Thoracic aorta (tissue), 2 donors: ENCODE measurements around the gene RORC. TPM values are rescaled to one million over a fixed set of nuclear protein-coding genes. Genes with fewer than 3 reads are reported as not detected.

Experiments
- ATAC-seq: fragments of 150-250 bp; one replicate; pipeline ENCODE4 v1.8.0; 2017; ENCODE audit warnings: low read depth; ENCODE audit not compliant: insufficient number of reproducible peaks, low FRiP score
- DNase-seq: peaks from one replicate; pipeline ENCODE4 v3.0.0-alpha.2; 2020; ENCODE audit warnings: low spot score
- H3K27ac ChIP-seq, 2 donors: fragments of 200-600 bp; sonication (generic); 1 replicate in 1 of 2; 2 replicates in 1 of 2; pipeline ENCODE4 v1.5.1; 2016; ENCODE audit warnings: mild to moderate bottlenecking in 2 of 2, moderate library complexity in 2 of 2
- H3K27me3 ChIP-seq: fragments of 200-600 bp; sonication (generic); replicated peaks from 2 replicates; pipeline ENCODE4 v1.6.0; 2016; ENCODE audit warnings: mild to moderate bottlenecking; ENCODE audit not compliant: insufficient read depth
- H3K36me3 ChIP-seq: fragments of 200-600 bp; sonication (generic); one replicate; pipeline ENCODE4 v1.5.1; 2016
- H3K4me1 ChIP-seq, 2 donors: fragments of 200-600 bp; sonication (generic); 1 replicate in 1 of 2; 2 replicates in 1 of 2; pipeline versions ENCODE4 v1.5.1 to v1.6.0; 2016; ENCODE audit warnings: low read depth in 2 of 2, mild to moderate bottlenecking in 1 of 2; ENCODE audit not compliant: control insufficient read depth in 1 of 2
- H3K4me3 ChIP-seq: fragments of 200-600 bp; sonication (generic); 2 replicates; pipeline ENCODE4 v1.5.1; 2016; ENCODE audit warnings: mild to moderate bottlenecking
- H3K9me3 ChIP-seq: fragments of 200-600 bp; sonication (generic); 2 replicates; pipeline ENCODE4 v1.5.1; 2016
- total RNA-seq, 2 donors: library from RNA; depleted of rRNA; stranded (reverse); fragments of >200 nt; gene quantifications; one replicate each; pipeline versions ENCODE4 v1.1.0 to v1.2.3, GENCODE V29; 2016
- TF ChIP-seq, protein P1 (sequence below): fragments of 200-600 bp; sonication (generic); IDR thresholded peaks from one replicate; pipeline ENCODE4 v1.5.1; 2019; ENCODE audit warnings: antibody characterized with exemption

RORC gene
- total RNA-seq, 2 donors from 2014 or later, result not detected

DNA sequence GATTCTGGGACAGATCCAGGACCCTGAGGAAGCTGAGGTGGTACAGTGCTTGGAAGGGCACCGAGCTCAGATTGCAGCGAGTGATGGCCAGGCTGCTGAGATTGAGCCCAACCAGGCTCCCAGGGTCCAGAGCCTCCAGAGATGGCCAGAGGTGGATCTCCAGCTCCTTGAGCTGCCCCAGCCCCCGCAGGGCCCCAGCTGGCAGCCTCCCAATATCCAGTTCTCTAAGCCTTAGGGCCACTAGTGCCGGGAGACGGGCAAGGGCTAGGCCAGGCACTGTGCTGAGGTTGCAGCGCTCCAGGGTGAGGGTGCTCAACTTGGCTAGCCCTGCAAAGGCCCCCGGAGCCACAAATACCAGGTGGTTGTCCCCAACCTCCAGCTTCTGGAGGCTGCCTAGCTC lies 29.8 kb downstream of the RORC start:
- Histone ChIP-seq H3K4me1 (no peaks in the 10 kb centered on the region), H3K9me3 (no peaks in the 10 kb centered on the region), H3K27ac (no peak overlapping the region), H3K27me3 (no peaks in the 10 kb centered on the region), H3K36me3 (no peaks in the 10 kb centered on the region), H3K4me3 (no peak overlapping the region)
- ATAC-seq (no peak), DNase-seq (no peak)
- TF ChIP-seq, protein P1, sequence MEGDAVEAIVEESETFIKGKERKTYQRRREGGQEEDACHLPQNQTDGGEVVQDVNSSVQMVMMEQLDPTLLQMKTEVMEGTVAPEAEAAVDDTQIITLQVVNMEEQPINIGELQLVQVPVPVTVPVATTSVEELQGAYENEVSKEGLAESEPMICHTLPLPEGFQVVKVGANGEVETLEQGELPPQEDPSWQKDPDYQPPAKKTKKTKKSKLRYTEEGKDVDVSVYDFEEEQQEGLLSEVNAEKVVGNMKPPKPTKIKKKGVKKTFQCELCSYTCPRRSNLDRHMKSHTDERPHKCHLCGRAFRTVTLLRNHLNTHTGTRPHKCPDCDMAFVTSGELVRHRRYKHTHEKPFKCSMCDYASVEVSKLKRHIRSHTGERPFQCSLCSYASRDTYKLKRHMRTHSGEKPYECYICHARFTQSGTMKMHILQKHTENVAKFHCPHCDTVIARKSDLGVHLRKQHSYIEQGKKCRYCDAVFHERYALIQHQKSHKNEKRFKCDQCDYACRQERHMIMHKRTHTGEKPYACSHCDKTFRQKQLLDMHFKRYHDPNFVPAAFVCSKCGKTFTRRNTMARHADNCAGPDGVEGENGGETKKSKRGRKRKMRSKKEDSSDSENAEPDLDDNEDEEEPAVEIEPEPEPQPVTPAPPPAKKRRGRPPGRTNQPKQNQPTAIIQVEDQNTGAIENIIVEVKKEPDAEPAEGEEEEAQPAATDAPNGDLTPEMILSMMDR, result no peak

DNA sequence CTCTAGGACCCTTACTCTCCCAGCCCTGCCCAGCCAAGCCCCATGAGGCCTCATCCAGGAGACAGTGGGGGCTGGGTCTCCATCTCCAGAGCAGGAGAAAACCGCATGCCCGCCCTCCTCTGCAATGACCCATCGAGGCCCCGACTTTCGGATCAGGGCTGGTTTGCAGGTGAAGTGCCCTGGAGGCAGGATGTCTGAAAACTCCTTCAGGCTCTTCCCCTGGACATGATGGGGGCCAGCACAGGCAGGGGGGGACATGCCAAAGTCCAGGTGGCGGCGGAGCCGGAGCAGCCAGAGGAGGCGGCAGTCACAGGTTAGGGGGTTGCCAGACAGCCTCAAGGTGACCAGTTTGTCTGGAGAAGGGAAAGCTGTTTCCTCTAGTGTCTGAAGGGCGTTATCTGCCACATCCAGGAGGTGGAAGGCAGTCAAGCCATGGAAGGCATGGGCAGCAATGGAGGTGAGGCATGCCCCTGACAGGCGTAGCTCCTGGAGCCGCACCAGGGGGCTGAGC lies 30.2 kb downstream of the RORC start:
- Histone ChIP-seq H3K4me3 (no peak overlapping the region), H3K9me3 (no peaks in the 10 kb centered on the region), H3K36me3 (no peaks in the 10 kb centered on the region), H3K27me3 (no peaks in the 10 kb centered on the region), H3K4me1 (no peaks in the 10 kb centered on the region), H3K27ac (no peak overlapping the region)
- TF ChIP-seq, protein P1, result no peak
- no peak for DNase-seq
- ATAC-seq, result no peak

DNA sequence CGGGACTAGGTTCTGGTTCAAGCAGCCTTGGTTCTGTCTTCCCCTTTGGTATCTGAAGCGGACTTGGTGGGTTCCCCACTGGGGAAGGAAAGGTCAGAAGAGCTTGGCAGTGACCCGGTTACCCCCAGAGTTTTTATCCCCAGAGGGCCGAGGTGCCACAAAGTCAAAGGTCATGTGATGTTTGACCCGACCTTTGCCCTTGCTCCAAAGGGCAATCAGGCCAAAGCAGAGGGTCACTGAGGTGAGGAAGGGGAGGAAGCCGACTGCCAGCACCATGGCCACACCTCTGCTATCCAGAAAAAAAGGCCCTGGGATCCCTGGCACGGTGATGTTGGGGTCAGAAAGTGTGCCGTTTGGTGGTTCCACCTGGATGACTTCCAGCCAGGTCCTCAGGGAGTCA lies 30.8 kb downstream of the RORC start:
- H3K4me3 ChIP-seq, result no peak overlapping the region
- DNase-seq (no peak), ATAC-seq (no peak)
- TF ChIP-seq, protein P1, result no peak
- H3K27ac ChIP-seq, result no peak overlapping the region
- no peaks in the 10 kb centered on the region for H3K36me3 ChIP-seq
- no peaks in the 10 kb centered on the region for H3K27me3 ChIP-seq
- no peaks in the 10 kb centered on the region for H3K9me3 ChIP-seq
- H3K4me1 ChIP-seq, result no peaks in the 10 kb centered on the region

DNA sequence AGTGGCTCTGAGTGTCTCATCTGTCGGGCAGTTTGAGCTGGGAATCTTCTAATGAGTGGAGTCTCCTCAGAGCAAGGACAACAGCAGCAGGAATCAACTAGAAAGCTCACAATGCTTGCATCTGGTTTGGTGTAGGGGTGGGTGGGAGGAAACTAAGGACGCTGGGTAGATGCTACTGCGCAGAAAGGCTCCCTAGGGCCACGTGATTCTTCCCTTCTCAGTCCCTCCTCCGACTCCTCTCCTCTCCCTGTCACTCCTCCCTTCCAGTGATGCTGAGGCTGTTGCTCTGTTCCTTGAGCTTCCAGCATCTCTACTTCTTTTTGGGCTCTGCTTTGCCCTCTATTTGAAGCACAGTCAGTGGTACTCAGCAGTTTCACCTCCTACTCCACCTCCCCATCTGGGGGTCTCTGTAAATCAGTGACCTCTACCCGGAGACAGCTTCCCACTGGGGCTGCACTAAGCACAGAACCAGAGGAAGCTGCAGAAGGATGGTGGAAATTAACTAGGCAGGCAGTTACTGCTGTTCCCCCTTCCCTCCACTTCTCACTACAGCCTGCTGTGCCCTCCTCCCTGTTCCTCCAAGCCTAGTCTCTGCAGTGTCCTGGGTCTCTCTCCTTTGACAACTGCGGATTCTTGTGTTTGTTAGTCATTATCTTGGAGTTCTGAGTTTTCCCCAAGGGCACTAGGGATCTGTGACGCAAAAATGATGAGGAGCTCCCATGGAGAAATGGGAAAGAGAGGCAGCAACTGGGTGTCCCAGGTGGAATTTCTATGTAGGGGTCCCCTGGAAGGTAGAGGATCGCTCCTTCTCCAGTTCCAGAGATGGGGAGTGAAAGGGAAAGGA lies 32.2 kb downstream of the RORC start:
- Histone ChIP-seq H3K36me3 (no peaks in the 10 kb centered on the region), H3K27me3 (no peaks in the 10 kb centered on the region), H3K27ac (no peak overlapping the region), H3K9me3 (no peaks in the 10 kb centered on the region), H3K4me1 (no peaks in the 10 kb centered on the region), H3K4me3 (no peak overlapping the region)
- ATAC-seq (no peak), DNase-seq (no peak)
- TF ChIP-seq, protein P1, result no peak

DNA sequence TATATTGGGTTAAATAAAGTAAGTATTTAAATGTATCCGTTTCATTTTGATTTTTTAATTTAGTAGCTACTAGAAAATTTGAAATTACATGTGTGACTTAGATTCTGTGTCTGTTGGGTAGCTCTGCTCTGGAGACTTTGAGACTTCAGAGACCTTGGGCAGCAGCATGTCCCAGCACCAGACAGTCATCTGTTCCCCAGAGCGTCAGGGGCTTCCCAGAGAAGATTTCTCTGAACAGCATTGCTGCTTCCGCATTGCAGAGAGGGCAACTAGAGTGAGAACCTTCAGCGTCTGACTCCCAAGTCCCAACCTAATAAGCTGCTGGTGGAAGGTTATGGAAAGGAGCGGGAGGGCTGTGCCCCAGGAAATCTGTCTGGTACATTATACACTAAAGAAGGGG lies 33.0 kb downstream of the RORC start:
- Histone ChIP-seq H3K27me3 (no peaks in the 10 kb centered on the region), H3K9me3 (no peaks in the 10 kb centered on the region), H3K4me1 (no peaks in the 10 kb centered on the region), H3K4me3 (no peak overlapping the region), H3K36me3 (no peaks in the 10 kb centered on the region), H3K27ac (no peak overlapping the region)
- DNase-seq (no peak), ATAC-seq (no peak)
- TF ChIP-seq, protein P1, result no peak
